Right renal pelvis (tissue), 4 donors: Measurements from ENCODE around the gene QPCT. TPM values are rescaled to one million over a fixed set of nuclear protein-coding genes. Genes with fewer than 3 reads are reported as not detected.
"Not testable (repeated sequence)": the region's sequence is repeated elsewhere in the genome, so short reads cannot be mapped to it uniquely, and the experiment has no call there.

Experiments used
- DNase-seq, 4 donors: peaks; one replicate each; pipeline ENCODE4 v3.0.0-alpha.2; 2013; ENCODE audit warnings: low read depth in 4 of 4, low spot score in 3 of 4, missing footprints in 1 of 4
- polyA plus RNA-seq, 4 donors: library from polyadenylated mRNA; unstranded; fragments of 120-200 nt; gene quantifications; one replicate each; pipeline ENCODE4 v1.2.1, GENCODE V29; 2013; ENCODE audit not compliant: insufficient read length in 4 of 4

QPCT gene
- polyA plus RNA-seq, 4 donors = 12.3 to 16.5 (median 15.2) TPM

DNA sequence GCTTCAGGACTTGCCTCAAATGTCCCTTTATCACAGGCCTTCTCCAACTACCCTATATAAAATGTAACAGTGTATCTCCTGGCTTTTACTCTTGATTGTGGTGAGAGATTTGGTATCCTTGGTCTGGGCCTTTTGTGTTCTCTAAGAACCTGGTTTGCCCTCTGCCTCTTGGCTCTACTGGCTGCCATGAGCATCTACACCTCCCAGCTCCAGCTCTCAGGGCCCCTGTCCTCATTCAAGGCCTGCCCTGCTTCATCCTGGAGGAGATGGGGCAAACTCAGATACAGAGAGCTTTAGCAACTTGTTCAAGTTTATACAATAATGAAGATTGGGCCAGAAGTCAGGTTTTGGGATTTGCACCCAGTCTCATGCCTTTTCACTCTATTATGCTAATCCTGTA lies 45.0 kb downstream of the QPCT start:
- DNase-seq = no peak

DNA sequence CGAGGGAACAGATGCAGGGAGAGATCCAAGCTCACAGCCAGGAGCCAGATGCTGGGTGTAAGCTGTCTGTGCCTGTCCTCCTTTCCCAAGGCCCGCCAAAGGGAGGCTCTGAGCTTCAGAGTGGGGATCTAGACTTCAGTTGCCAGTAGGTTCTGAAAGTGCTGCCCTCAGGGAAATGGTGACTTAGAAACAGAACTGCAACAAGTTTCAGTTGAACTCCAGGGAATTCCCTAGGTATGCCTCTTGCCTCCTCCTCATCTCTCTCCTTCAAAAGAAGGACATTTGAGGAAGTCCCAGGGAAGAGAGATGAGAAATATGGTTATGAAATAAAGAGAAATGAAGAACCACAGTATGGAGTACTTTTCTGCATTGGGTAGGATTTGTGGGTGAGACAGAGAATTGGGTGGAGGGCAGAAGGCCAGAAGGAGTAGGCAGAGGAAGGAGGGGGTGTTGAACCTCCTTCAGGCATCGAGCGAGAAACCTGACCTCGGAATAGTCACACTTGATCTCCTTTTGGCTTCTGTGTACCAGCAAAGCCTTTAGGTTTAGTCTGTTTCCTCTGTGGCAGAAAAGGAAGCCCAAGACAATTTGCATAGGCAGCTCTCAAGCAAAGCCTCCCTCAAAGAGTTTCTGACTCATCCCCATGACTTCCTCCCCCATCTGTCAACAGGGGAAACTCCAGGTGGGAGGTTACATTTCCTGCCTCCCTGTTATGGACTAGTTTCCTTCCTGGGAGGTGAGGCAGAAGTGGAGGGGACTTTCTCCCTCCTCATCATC lies 45.7 kb downstream of the QPCT start:
- no peak for DNase-seq

DNA sequence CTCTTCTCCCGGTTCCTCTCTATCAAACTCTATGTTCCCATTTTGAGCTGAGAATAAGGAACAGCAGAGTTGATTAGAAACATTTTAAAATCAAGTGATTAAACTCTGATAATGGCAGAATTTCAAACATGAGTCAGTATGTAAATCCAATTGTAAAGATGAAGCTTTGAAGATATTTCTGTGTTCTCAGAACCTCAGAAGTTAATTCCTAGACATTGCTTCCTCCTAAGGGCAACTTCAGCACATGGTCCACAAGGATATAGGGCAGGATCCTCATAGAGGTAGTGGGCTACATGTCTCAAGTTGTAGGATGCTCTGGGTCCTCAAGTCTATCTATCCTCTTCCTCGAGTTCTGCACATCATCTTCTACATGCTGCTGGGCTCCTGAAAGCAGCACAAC lies 46.3 kb downstream of the QPCT start:
- DNase-seq = no peak

DNA sequence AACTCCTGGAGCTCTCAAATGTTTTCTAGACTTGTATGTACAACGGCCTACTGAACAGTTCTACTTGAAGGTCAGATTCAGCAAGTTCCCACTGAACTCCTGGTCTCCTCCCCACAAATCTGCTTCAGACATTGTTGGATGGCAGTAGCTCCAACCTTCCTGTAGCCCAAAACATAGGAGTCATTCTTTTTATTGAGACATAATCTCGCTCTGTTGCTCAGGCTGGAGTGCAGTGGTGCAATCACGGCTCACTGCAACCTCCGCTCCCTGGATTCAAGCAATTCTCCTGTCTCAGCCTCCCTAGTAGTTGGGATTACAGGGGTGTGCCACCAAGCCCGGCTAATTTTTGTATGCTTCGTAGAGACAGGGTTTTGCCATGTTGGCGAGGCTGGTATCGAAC lies 47.3 kb downstream of the QPCT start:
- DNase-seq = no peak

DNA sequence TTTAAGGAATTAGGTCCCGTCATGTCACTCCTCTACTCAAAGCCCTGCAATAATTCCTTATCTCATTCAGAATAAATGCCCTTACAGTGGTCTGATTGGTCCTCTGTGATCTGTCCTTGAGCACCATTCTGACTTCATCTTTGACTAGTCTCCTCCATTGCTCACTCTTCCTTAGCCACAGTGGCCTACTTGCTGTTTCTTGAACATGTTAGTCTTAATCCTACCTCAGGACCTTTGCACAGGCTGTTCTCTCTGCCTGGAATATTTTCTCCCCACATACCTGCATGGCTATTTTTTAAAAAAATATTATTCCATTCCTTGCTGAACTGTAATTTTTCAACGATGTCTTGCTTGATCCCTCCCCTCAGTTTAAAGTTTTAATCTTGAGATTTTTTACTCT lies 48.0 kb downstream of the QPCT start:
- DNase-seq = no peak

DNA sequence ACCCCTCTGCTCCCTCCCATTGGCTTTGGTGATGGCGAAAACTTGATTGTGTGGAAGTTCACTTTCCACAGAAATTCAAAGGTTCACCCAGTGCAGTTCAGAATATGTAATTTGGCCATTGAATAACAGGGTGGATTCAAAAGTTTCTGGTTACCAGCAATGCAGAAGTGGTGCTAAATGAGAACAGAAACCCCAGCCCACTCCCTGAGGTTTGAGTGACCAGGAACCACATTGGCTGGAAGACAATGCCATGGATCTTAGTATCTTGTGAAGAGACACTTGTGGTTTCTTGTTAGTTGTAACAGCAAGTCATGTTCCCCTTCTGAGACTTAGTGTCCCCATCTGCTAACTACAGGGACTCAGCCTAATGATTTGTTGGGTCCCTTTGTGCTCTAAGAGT lies 49.8 kb downstream of the QPCT start:
- DNase-seq = no peak

DNA sequence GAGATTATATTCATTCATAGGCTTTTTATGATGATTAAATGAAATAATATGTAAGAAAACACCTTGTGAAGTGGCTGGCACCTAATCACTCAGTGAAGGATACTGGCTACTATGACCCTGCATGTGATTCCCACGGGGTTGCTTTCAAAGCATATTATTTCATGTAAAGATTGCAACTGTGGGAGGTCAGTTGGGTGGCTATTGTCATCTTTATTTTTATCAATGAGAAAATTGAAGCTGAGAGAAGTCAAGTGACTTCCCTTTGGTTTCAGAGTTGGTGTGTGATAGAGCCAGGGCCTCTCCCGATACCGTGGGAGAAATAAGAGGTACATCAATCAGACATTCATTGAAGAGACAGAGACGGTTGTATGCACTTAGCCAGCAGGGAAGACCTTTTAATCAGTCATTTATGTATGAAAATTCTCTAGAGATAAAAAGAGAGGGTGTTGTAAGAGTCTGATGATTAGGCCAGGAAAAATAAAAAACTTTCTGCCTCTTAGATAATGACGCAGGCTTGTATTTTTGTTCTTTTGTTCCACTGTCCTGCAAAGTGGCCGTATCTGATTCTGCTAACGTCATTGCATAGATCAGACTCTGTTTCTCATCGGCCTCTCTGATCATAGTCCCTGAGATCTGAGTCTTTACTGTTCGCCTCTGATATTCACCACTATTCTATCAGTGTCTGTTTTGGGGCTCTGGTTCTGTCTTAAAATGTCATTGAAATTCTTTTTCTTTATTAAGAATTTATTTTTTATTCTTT lies 50.5 kb downstream of the QPCT start:
- no peak for DNase-seq

DNA sequence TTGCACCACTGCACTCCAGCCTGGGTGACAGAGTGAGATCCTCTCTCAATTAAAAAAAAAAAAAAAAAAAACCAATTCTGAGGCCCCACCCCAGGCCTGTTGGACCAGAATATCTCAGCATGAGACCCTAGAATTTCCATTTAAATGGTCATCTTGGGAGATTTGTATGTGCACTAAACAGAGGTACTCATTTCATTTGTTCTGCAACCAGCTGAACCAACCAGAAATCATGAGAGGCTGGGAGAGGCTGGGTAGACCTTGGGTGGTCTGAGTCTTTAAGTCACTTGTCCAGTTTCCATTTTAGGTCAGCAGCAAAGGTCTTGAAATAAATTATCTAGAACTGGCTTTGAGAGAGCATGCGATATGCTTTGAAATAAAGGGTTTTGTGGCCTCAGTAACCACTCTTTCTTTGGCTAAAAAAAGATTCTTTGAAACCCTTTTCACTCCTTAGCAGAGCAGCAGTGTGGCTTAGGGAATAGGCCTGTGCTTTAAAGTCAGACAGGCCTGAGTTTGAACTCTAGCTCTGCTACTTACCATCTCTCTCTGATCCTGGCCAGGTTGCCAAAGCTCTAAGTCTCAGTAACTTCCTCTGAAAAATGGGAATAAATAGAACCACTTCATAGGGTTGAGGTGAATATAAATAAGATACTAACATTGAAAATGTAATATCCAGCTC lies 52.6 kb downstream of the QPCT start:
- no peak for DNase-seq

DNA sequence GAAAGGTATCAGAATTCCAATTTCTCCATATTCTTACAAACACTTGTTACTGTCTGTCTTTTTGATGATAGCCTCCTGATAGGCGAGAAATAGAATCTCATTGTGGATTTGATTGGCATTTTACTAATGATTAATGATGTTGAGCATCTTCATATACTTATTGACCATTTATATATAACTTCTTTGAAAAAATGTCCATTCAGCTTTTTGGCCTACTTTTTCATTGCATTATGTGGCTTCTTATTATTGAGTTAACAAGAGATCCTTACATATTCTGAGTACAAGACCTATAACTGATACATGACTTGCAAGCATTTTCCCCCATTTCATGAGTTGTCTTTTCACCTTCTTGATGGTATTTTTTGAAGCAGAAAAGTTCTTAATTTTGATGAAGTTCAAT lies 54.6 kb downstream of the QPCT start:
- DNase-seq = no peak

DNA sequence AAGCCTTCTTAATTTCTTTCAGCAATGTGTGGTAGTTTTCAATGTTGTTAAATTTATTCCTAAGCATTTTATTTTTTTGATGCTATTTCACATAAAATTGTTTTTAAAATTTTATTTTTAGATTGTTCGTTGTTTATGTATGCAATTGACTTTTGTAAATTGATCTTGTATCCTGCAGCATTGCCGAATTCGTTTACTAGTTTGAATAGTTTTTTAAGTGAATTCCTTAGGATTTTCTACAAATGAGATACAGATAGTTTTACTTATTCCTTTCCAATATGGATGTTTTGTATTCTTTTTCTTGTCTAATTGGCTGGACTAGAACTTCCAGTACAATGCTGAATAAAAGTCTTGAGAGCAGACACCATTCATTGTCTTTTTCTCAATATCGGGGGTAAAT lies 55.6 kb downstream of the QPCT start:
- DNase-seq = no peak

DNA sequence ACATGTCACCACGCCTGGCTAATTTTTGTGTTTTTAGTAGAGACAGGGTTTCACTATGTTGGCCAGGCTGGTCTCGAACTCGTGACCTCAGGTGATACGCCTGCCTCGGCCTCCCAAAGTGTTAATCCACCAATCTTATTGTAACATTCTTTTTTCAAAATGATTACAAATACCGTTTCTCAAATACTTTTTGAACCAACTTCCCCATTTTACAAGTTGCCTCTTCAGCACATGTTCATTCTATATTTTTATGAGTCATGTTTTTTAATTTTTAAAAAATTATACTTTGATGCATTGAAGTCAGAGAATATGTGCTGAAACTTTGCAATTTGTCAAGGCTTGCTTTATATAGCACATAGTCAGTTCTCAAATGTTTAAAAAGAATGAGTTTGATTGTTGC lies 58.2 kb downstream of the QPCT start:
- no peak for DNase-seq

DNA sequence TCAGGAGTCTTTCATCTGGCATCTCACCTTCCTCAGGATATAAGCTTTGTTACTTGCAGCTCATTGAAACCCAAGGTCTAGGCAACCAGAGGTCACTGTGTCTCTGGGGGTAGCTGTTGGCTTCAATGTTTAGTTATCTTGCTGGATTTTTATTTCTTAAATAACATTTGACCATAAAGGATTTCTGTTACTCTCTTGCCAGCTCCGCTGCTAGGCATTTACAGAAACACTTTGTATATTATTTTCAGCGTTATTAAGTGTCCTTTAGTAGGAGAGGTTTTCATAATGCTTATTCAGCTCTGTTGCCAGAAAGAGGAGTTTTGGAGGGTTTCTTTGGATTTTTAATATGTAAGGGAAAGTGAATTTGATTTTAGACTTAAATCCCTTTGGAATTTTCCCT lies 61.4 kb downstream of the QPCT start:
- DNase-seq = no peak

DNA sequence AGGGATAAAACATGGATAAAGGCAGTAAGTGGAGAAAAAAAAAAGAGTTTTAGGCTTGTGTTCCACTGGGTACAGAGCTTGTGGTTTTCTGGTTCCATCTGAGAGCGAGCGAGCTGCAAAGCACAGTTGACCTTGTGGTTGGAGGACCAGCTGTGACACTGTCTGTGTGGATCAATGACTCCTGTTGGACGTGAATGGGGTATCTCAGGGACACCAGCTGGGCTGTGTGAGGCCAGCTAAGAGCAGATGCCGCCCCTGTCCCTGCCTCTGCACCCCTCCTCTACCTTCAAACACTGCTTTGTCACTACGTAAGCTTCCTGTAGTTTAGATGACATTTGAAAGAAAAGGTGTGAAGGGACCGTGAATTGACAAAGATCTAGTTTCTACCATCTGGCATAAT lies 67.8 kb downstream of the QPCT start:
- no peak for DNase-seq

DNA sequence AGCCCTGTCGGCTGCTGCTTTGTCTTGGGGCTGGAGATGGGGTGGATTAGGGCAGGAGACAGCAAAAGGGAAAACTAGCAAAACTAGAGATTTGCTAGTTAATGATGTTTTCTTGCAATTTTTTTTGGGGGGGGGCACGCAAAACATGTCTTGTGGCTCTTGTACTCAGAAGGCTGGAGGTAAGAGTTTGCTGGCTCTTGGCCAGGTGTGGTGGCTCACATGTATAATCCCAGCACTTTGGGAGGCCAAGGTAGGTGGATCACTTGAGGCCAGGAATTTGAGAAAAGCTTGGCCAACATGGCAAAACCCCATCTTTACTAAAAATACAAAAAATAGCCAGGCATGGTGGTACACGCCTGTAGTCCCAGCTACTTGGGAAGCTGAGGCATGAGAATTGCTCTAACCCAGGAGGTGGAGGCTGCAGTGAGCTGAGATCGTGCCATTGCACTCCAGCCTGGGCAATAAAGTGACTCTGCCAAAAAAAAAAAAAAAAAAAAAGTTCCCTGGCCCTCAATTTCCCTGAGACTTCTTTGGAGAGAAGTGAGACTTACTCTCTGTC lies 69.6 kb downstream of the QPCT start:
- DNase-seq = not testable (repeated sequence)

DNA sequence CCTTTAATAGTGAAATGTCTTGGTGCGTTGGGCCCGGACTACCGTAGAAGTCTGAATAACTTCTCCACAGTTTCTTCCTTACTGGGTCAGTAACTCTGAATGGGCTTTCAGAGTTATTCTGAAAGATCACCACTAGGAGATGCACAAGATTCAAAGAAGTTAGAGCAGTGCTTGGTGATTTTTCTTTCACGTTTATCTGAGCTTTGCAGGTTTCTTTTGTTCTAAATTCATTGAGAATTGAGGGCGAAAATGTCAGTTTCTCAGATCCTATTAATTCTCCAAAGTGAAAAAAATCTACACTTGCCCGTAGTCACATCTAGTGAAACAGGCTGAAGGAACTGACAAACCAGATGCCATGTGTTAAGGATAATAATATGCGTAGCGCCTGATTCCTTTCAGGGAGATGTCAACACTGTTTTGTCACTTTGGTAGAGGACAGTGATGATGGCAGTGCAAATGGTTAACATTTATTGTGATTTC lies 70.1 kb downstream of the QPCT start:
- no peak for DNase-seq

DNA sequence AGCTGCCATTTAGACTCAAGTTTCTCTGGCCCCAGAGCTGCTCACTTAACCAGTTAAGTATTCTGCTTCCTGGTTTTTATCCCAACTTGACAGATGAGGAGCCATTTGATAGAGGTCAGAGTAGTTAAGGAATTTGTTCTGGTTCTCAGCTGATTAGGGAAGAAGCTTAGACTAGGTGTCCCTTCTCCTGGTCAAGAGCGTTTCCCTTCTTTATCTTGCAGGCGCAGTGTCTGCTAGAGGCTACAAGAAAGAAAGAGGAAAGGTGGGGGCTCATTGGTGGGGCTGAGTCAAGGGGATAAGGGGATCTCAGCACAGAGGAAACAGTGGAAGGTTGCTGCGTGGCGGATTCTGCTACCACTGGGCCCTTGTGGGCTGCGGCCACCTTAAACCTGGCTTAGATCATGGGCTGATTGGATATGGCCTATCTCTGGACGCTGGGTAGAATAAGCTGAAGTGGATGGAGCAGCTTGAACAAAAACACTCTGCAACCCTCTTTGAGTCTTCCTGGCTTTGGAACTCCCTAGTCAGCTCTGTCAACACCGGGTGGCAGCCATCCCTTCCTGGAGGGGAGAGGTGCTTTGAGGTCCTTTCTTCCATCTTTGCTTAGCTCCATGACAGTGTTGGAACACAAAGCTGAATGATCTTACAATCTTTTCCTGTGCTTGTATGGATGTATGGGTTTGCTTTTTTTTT lies 70.8 kb downstream of the QPCT start:
- DNase-seq = no peak

DNA sequence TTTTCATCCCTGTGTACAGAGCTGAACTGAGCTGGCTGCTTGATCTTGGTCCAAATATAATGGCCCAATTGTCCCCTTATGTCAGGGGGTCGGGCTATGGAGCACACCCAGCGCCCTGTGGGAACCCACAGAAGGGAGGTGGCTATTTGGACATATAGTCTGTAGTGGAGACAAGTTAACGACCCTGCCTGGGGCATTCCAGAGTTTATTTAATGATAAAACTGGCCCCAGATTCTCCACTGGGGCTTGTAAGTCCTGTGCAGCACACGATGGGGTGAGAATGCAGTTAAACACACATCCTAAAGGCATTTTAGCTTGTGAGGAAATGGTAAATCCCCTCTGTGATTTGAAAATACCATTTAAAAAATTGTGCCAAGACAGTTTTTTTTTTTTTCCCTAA lies 72.9 kb downstream of the QPCT start:
- DNase-seq = no peak

DNA sequence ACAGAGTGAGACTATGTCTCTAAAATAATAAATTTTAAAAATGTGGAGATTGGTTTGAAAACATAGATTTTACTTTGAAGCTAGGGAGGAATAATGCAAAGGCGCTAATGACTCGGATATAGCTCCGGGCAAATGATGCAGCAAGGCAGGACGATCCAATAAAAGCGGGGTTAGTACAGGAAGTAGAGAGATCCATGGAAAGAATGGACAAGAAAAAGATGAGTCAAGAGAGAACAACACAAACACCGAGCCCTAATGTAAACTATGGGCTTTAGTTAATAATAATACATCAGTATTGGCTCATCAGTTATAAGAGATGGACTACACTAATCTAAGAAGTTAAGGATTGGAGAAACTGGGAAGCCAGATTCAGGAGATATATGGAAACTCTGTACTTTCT lies 74.5 kb downstream of the QPCT start:
- DNase-seq = no peak

DNA sequence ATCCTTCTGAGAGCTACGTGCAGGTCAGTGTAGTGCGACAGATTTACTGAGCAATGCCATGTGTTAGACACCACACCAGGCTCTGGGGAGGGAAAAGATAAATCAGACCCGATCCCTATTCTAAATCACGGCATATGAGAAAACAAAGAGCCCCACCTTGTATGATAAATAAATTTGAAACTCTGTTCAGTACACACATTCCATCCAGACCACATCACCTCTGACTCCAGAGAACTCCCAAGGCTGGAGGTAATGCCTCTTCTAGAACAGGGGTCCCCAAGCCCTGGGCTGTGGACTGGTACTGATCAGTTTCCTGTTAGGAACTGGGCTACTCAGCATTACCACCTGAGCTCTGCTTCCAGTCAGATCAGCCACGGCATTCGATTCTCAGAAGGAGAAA lies 77.3 kb downstream of the QPCT start:
- no peak for DNase-seq

DNA sequence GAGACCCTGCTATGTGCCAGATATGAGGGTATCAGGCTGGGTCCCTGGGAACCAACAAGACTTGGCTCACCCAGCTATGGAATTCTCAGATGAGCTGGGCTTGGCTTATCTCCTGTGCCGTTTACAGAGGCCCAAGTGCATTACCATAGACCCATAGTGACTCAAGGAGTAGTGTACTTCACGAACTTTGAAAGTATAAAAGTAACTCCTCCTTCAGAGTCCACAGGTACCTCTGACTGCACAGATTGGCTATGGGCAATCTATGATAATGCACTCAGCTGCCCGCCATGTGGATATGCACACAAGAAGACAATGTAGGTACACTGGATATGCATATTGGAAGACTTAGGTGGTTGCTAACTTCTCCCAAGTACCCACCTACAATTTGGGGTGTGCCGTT lies 78.4 kb downstream of the QPCT start:
- DNase-seq = no peak
